BLaER1 (cell line): Measurements from ENCODE around the gene LDB2.

Experiments
- H3K27ac ChIP-seq: shearing (Covaris generic); formaldehyde crosslinking; 2 replicates; pipeline ENCODE4 v1.8.1; 2022
- H3K27me3 ChIP-seq: shearing (Covaris generic); formaldehyde crosslinking; 2 replicates; pipeline ENCODE4 v1.8.1; 2022
- H3K36me3 ChIP-seq: shearing (Covaris generic); formaldehyde crosslinking; 2 replicates; pipeline ENCODE4 v1.8.1; 2022
- H3K4me1 ChIP-seq: shearing (Covaris generic); formaldehyde crosslinking; 2 replicates; pipeline ENCODE4 v1.8.1; 2022
- H3K4me2 ChIP-seq: shearing (Covaris generic); formaldehyde crosslinking; 2 replicates; pipeline ENCODE4 v1.8.1; 2022
- H3K4me3 ChIP-seq: shearing (Covaris generic); formaldehyde crosslinking; 2 replicates; pipeline ENCODE4 v1.8.1; 2022
- H3K9ac ChIP-seq: shearing (Covaris generic); formaldehyde crosslinking; 2 replicates; pipeline ENCODE4 v1.8.1; 2022
- H3K9me3 ChIP-seq: shearing (Covaris generic); formaldehyde crosslinking; 2 replicates; pipeline ENCODE4 v1.8.1; 2022
- H4K20me1 ChIP-seq: shearing (Covaris generic); formaldehyde crosslinking; 2 replicates; pipeline ENCODE4 v1.8.1; 2022
- Cebpa-rat ChIP-seq: shearing (Covaris generic); IDR thresholded peaks from 2 replicates; pipeline ENCODE4 v1.8.1; 2022

Gene LDB2

DNA sequence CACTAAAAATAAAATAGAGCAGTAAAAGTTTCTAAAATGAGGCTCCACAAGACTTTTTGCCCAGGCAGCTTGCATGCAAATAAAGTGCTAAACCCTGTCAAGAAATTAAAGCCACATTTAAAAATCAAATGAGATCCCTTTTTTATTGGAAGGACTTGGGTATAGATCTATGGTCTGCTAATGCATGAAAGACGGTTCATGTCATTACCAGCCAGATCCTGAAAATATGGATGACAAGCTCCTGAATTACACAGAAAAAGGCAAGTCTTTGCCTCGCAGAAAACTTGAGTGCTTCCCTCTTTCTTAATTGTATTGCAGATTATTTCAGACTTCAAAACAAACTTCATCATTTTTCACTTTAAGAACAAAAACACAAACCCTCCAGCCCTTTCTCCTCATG lies 169.6 kb downstream of the LDB2 start:
- no peak overlapping the region for H3K9ac ChIP-seq
- H3K27ac ChIP-seq: no peak overlapping the region
- H3K4me2 ChIP-seq: no peak overlapping the region
- H3K36me3 ChIP-seq: no peaks in the 10 kb centered on the region
- peaks cover 4% of the 10 kb centered on the region; the same call in 1 of the 2 replicates for H3K9me3 ChIP-seq
- H3K4me3 ChIP-seq: no peak overlapping the region
- H4K20me1 ChIP-seq: no peaks in the 10 kb centered on the region
- H3K27me3 ChIP-seq: no peaks in the 10 kb centered on the region
- H3K4me1 ChIP-seq: no peaks in the 10 kb centered on the region
- no peak for TF ChIP-seq Cebpa-rat

DNA sequence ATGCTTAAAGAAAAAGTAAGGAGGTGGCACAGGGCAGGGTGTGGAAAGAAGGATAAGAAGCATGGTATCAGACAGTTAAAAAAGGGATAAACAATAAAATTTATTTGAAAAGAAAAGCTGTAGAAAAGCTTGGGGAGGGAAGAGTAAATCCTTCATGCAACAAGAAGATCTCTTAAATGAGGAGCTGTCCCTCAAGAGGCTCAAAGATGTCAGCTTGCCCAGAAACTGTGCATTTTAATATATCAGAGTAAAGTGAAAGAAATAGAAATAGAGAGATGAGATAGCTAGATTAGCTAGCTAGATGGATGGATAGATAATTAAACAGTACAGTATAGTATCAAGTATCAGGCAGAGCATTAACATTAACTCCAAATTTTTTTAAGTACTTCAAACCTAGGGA lies 170.3 kb downstream of the LDB2 start:
- Histone ChIP-seq H3K27me3 (no peaks in the 10 kb centered on the region), H4K20me1 (no peaks in the 10 kb centered on the region), H3K4me3 (no peak overlapping the region), H3K4me2 (no peak overlapping the region), H3K9me3 (peaks cover 4% of the 10 kb centered on the region; the same call in 1 of the 2 replicates), H3K27ac (no peak overlapping the region), H3K36me3 (no peaks in the 10 kb centered on the region), H3K9ac (no peak overlapping the region), H3K4me1 (no peaks in the 10 kb centered on the region)
- TF ChIP-seq Cebpa-rat: no peak

DNA sequence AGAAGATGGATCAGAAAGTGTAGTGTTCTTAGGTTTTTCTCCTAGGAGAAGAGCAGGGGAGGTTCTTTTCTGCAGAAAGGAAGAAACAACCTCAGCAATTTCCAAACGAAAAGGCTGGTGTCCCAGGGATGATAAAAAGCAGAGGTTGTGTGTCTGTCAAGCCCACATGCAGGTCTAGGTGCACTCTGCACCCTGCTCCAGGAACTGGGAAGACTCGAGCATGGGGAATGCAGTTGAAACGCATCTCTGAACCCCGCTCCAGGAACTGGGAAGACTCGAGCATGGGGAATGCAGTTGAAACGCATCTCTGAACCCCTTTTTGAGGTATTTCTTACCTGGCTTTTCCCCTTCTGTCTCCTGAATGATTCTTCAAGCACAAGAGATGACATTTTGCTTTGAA lies 171.2 kb downstream of the LDB2 start:
- H3K27ac ChIP-seq: no peak overlapping the region
- TF ChIP-seq Cebpa-rat: no peak
- no peak overlapping the region for H3K4me2 ChIP-seq
- H3K9me3 ChIP-seq: peaks cover 4% of the 10 kb centered on the region; the same call in 1 of the 2 replicates
- no peak overlapping the region for H3K4me3 ChIP-seq
- H4K20me1 ChIP-seq: no peaks in the 10 kb centered on the region
- no peak overlapping the region for H3K9ac ChIP-seq
- H3K27me3 ChIP-seq: no peaks in the 10 kb centered on the region
- H3K36me3 ChIP-seq: no peaks in the 10 kb centered on the region
- H3K4me1 ChIP-seq: no peaks in the 10 kb centered on the region

DNA sequence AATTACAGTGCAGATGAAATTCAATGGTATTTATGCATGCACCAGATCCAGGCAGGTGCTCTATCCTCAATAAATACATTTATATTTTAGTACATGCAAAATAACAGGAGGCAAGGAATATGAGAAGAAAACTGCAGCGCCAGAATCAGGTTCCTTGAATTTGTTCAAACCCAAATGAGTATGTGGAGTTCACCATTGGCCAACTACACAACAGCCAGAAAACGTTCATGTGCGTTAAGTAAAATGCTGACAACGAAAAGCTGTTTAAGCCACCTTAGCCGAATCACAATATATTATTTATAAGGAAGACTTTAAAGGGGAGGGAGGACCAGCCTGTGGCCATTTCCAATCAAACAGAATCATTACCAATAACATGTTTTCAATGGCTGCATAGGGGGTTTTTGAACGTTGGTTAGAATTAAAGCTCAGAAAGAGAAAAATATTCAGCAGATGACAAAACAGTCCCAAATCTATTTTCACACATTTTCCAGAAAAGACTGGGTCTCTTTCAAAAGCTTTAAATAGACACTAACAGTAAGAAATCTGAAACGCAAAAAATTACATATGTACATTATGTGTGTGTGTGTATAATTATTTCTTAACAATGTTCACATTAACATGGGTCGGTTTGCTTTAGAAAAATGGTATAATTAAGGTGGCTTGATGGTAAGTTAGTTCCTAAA lies 171.9 kb downstream of the LDB2 start:
- no peak overlapping the region for H3K27ac ChIP-seq
- TF ChIP-seq Cebpa-rat: no peak
- H3K9ac ChIP-seq: no peak overlapping the region
- no peaks in the 10 kb centered on the region for H4K20me1 ChIP-seq
- H3K9me3 ChIP-seq: peaks cover 4% of the 10 kb centered on the region; the same call in 1 of the 2 replicates
- H3K4me1 ChIP-seq: peaks cover 3% of the 10 kb centered on the region
- H3K27me3 ChIP-seq: no peaks in the 10 kb centered on the region
- no peaks in the 10 kb centered on the region for H3K36me3 ChIP-seq
- H3K4me3 ChIP-seq: no peak overlapping the region
- no peak overlapping the region for H3K4me2 ChIP-seq

DNA sequence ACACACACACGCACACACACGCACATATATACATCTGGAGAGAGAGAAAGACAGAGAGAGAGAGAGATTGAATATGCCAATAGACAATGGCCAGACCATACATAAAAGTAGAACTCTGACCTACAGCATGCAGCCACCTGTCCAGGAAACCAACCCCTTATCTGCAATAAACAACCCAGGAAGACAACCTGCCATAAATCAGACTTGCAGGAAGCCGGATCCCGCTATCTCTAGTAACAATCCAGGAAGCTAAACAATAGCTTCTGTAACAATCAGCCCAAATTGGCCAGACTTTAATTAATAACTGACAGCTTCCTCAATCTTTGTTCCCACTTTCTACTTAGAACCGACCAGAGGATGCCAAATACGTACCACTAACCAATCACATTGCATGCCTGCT lies 173.2 kb downstream of the LDB2 start:
- no peak for TF ChIP-seq Cebpa-rat
- Histone ChIP-seq H3K27ac (no peak overlapping the region), H3K4me2 (no peak overlapping the region), H4K20me1 (no peaks in the 10 kb centered on the region), H3K36me3 (no peaks in the 10 kb centered on the region), H3K9ac (no peak overlapping the region), H3K27me3 (no peaks in the 10 kb centered on the region), H3K4me3 (no peak overlapping the region), H3K4me1 (peaks cover 11% of the 10 kb centered on the region), H3K9me3 (peaks cover 4% of the 10 kb centered on the region; the same call in 1 of the 2 replicates)

DNA sequence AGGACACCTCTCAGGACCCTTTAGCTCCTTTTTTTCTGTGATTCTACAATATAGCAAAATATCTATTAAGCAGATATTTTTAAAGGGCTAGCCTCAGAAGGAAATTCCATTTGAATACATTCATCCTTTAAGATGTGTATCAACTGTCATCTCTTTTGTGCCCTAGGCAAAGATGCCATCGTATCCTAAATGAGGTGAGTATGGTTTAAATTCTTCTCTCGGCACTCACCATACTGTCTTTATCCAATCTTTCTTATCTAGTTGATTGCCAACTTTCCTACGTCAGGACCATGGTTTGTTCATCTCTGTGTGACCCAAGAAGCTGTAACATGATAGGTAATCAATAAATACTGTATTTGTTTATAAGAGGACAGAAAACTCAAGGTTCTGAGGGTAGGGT lies 176.0 kb downstream of the LDB2 start:
- no peak overlapping the region for H3K27ac ChIP-seq
- no peak overlapping the region for H3K4me3 ChIP-seq
- H3K36me3 ChIP-seq: no peaks in the 10 kb centered on the region
- H3K9me3 ChIP-seq: peaks cover 4% of the 10 kb centered on the region; the same call in 1 of the 2 replicates
- H4K20me1 ChIP-seq: no peaks in the 10 kb centered on the region
- H3K4me1 ChIP-seq: peaks cover 11% of the 10 kb centered on the region
- H3K9ac ChIP-seq: no peak overlapping the region
- H3K4me2 ChIP-seq: no peak overlapping the region
- no peaks in the 10 kb centered on the region for H3K27me3 ChIP-seq
- TF ChIP-seq Cebpa-rat: no peak

DNA sequence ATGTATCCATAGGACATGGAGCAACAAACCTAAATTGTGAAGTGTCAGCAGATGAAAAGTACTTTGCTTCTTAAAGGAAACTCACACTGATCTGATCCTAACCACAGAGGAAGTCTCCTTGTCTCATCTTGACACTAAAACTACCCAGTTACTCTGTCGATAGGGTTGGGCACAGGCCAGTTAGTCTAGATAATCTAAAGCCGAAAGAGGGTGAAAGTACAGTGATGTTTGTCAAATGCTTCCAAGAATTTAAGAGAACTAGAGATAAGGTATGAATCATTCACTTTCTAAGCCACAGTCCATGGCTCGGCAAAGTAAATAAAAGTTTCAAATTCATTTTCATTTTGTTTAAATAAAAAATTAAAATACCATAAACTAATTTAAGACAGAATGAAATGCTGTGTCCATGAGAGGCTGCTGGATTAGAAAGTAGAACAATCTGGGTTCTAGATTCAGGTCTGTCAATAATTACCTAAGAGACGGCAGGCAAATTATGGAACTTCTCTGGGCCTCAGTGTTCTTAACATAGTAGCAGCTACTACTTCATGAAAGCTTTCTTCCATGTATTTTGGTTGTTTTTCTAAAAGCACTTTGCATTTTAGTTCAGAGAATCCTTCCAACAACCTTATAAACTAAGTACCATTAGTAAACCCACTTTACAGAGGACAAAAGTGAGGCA lies 176.7 kb downstream of the LDB2 start:
- Histone ChIP-seq H3K27me3 (no peaks in the 10 kb centered on the region), H3K9ac (no peak overlapping the region), H3K9me3 (peaks cover 4% of the 10 kb centered on the region; the same call in 1 of the 2 replicates), H3K4me2 (0 out of 2 replicates have a peak overlapping the region, but pooled peaks have one; percentile 21), H3K4me3 (no peak overlapping the region), H3K4me1 (peaks cover 11% of the 10 kb centered on the region), H3K27ac (no peak overlapping the region), H3K36me3 (no peaks in the 10 kb centered on the region), H4K20me1 (no peaks in the 10 kb centered on the region)
- TF ChIP-seq Cebpa-rat: no peak

DNA sequence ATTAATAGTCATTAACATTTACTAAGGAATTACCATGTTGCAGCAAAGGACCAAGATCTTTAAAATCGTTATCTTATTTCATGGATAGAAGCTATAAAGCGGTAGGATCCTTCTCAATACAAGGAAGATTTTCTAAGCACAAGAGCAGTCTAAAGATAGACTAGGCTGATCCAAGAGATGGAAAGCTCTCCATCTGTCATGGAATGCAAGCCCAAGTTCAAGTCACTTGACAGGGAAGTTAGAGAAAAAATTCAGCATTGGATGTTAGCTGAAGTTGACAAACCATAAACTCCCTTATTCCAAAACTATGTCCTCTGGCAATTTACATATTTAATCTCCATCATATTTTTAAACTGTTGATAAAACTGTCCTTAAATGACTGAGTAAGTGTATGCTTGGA lies 177.7 kb downstream of the LDB2 start:
- H4K20me1 ChIP-seq: no peaks in the 10 kb centered on the region
- peaks cover 11% of the 10 kb centered on the region for H3K4me1 ChIP-seq
- no peaks in the 10 kb centered on the region for H3K27me3 ChIP-seq
- H3K4me3 ChIP-seq: no peak overlapping the region
- H3K27ac ChIP-seq: no peak overlapping the region
- TF ChIP-seq Cebpa-rat: no peak
- peak overlapping the region; percentile 21 for H3K4me2 ChIP-seq
- no peaks in the 10 kb centered on the region for H3K36me3 ChIP-seq
- no peak overlapping the region for H3K9ac ChIP-seq
- H3K9me3 ChIP-seq: peaks cover 4% of the 10 kb centered on the region; the same call in 1 of the 2 replicates

DNA sequence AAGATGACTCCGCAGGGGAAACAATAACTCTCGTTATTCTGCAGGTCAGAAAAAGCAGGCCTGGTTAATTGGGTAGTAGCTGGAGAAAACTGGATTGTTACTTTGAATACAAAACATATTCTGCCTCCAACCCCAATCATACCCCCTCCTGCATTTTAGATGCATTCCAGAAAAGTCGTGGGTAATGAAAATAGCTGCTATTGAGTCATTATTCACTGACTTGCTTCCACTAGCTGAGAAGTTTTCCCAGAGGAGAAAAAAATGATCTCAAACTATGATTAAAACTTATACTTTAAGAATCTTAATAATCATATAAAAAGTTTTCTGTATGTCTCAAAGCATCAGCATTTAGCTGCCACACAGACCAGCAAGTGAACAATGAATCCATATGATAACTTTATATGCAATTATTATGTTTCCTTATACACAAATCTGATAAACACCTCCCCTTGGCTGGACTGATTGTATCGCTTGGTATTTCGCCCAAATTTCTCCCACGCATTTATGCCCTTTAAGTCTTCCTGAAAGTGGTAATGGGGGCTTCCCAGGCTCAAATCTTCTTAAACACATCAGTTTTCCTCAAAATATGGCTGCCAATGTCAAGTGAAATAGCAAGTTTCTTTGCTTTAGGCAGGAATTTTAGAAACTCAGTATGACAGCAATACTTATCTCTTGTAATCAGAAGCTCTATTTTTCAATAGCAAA lies 181.0 kb downstream of the LDB2 start:
- TF ChIP-seq Cebpa-rat: no peak
- Histone ChIP-seq H3K4me2 (no peak overlapping the region), H3K4me3 (no peak overlapping the region), H3K36me3 (no peaks in the 10 kb centered on the region), H3K27ac (no peak overlapping the region), H3K9me3 (no peaks in the 10 kb centered on the region), H3K9ac (no peak overlapping the region), H3K27me3 (no peaks in the 10 kb centered on the region), H4K20me1 (no peaks in the 10 kb centered on the region), H3K4me1 (peaks cover 11% of the 10 kb centered on the region)

DNA sequence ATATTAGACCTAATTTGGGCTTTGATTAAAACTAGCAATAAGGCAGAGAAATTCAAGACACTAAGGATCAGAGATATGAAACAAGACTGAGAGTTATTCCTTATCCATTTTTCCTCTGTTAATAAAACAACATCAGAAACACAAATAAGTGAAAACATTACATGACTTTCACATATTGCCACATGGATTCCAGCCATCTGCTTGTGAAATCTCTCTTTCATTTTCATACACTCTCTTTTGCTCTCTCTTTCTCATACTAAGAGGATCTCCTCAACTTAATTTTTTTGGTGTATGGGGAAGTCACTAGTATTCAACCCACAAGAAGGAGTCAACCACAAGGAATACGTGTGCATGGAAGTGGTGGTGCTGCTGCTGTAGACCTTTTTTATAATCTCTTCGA lies 183.0 kb downstream of the LDB2 start:
- H3K27me3 ChIP-seq: no peaks in the 10 kb centered on the region
- H3K27ac ChIP-seq: no peak overlapping the region
- no peak overlapping the region for H3K4me2 ChIP-seq
- H3K36me3 ChIP-seq: no peaks in the 10 kb centered on the region
- no peaks in the 10 kb centered on the region for H4K20me1 ChIP-seq
- H3K9me3 ChIP-seq: no peaks in the 10 kb centered on the region
- no peaks in the 10 kb centered on the region for H3K4me1 ChIP-seq
- H3K4me3 ChIP-seq: no peak overlapping the region
- no peak overlapping the region for H3K9ac ChIP-seq
- no peak for TF ChIP-seq Cebpa-rat
